Hepatocyte (in vitro differentiated cells): Measurements from ENCODE around the gene ATAD3C. TPM values are rescaled to one million over a fixed set of nuclear protein-coding genes. Genes with fewer than 3 reads are reported as not detected.

Source experiments
- DNase-seq: peaks from one replicate; pipeline ENCODE4 v3.0.0-alpha.2; 2016; ENCODE audit warnings: low spot score
- H2AFZ ChIP-seq: fragments of 200-600 bp; sonication (generic); 2 replicates; pipeline ENCODE4 v1.6.0; 2016; ENCODE audit warnings: antibody characterized with exemption, mild to moderate bottlenecking
- H3K27ac ChIP-seq: fragments of 200-600 bp; sonication (generic); 2 replicates; pipeline ENCODE4 v1.5.1; 2016; ENCODE audit warnings: mild to moderate bottlenecking
- H3K27me3 ChIP-seq: fragments of 200-600 bp; sonication (generic); 2 replicates; pipeline ENCODE4 v1.6.1; 2016
- H3K36me3 ChIP-seq: fragments of 200-600 bp; sonication (generic); replicated peaks from 2 replicates; pipeline ENCODE4 v1.5.1; 2016; ENCODE audit warnings: low read depth; ENCODE audit not compliant: insufficient read depth
- H3K4me1 ChIP-seq: fragments of 200-600 bp; sonication (generic); 2 replicates; pipeline ENCODE4 v1.5.1; 2016; ENCODE audit warnings: mild to moderate bottlenecking, moderate library complexity; ENCODE audit not compliant: insufficient read depth
- H3K4me2 ChIP-seq: fragments of 200-600 bp; sonication (generic); 2 replicates; pipeline ENCODE4 v1.6.0; 2016
- H3K4me3 ChIP-seq: fragments of 200-600 bp; sonication (generic); 2 replicates; pipeline ENCODE4 v1.5.1; 2016; ENCODE audit warnings: mild to moderate bottlenecking
- H3K79me2 ChIP-seq: fragments of 200-600 bp; sonication (generic); 2 replicates; pipeline ENCODE4 v1.6.0; 2017; ENCODE audit warnings: mild to moderate bottlenecking
- H3K9me2 ChIP-seq: fragments of 200-600 bp; sonication (generic); replicated peaks from 2 replicates; pipeline ENCODE4 v1.6.0; 2017; ENCODE audit warnings: mild to moderate bottlenecking; ENCODE audit not compliant: insufficient read depth
- H3K9me3 ChIP-seq: fragments of 200-600 bp; sonication (generic); 2 replicates; pipeline ENCODE4 v1.5.1; 2016; ENCODE audit warnings: low read depth, mild to moderate bottlenecking
- H4K20me1 ChIP-seq: fragments of 200-600 bp; sonication (generic); 2 replicates; pipeline ENCODE4 v1.6.0; 2016; ENCODE audit warnings: mild to moderate bottlenecking; ENCODE audit not compliant: insufficient read depth, poor library complexity, severe bottlenecking
- EZH2 ChIP-seq: fragments of 200-600 bp; sonication (generic); IDR thresholded peaks from 2 replicates; pipeline ENCODE4 v1.6.1; 2016; ENCODE audit warnings: antibody characterized with exemption, mild to moderate bottlenecking, borderline replicate concordance
- EZH2phosphoT487 ChIP-seq: fragments of 200-600 bp; sonication (generic); IDR thresholded peaks from one replicate; pipeline ENCODE4 v1.6.1; 2018; ENCODE audit warnings: antibody characterized with exemption, mild to moderate bottlenecking, low read depth, moderate library complexity; ENCODE audit not compliant: unreplicated experiment, severe bottlenecking
- WGBS: methylation state at CpG from one replicate; pipeline ENCODE4 v1.1.6; 2016; ENCODE audit warnings: low lambda C conversion rate; ENCODE audit errors: missing lambda C conversion rate; 5-methylcytosine and 5-hydroxymethylcytosine counted together
- polyA plus RNA-seq: library from polyadenylated mRNA; unstranded; fragments of >200 nt; fragmentation: Nextera tagmentation; extraction: Ambion mirVana; gene quantifications from 2 replicates; pipeline ENCODE4 v1.2.1, GENCODE V29; 2016
- total RNA-seq: library from RNA; depleted of rRNA; stranded (reverse); fragments of >200 nt; gene quantifications from 2 replicates; pipeline ENCODE4 v1.2.3, GENCODE V29; 2014
- TF ChIP-seq, protein P1 (sequence below): fragments of 200-600 bp; sonication (generic); IDR thresholded peaks from 2 replicates; pipeline ENCODE4 v1.5.1; 2016; ENCODE audit warnings: antibody characterized with exemption, mild to moderate bottlenecking; ENCODE audit not compliant: poor library complexity

ATAD3C gene
- total and polyA plus RNA-seq, 2 experiments from 2014 or later: 0.10 to 1.2 TPM

DNA sequence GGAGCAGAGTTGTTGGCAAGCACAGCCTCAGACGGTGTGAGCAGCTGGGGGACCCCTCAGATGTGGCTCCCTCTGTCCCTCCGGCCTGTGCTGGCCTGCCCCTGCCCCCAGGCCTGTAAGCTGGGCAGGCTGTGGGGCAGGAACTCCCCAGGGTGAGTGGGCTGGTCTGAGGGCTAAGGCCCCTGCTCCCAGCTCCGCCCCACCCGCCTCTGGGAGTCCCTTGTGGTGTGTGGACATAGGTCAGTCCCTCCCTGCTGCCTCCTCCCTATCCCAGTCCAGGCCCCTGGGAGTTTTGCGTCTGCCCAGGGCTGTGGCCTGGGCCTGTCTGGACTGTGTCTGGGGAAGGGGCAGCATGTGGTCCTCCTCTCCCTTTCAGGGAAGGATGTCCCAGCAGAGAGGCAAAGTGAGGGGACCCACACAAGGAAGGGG, 17.6 kb upstream of the ATAD3C start:
- Histone ChIP-seq H3K79me2 (peaks cover 11% of the 10 kb centered on the region), H3K36me3 (no peaks in the 10 kb centered on the region), H3K9me2 (no peaks in the 10 kb centered on the region), H2AFZ (peak overlapping the region; percentile 35), H3K4me3 (no peak overlapping the region), H3K4me1 (peaks cover 66% of the 10 kb centered on the region), H3K4me2 (peak overlapping the region; percentile 66), H4K20me1 (no peaks in the 10 kb centered on the region), H3K27ac (peak overlapping the region; percentile 96), H3K9me3 (no peaks in the 10 kb centered on the region), H3K27me3 (no peaks in the 10 kb centered on the region)
- WGBS: 53% methylated on average over 4 of the region's 5 CpGs
- peak; percentile 84 for DNase-seq
- TF ChIP-seq EZH2: no peak

DNA sequence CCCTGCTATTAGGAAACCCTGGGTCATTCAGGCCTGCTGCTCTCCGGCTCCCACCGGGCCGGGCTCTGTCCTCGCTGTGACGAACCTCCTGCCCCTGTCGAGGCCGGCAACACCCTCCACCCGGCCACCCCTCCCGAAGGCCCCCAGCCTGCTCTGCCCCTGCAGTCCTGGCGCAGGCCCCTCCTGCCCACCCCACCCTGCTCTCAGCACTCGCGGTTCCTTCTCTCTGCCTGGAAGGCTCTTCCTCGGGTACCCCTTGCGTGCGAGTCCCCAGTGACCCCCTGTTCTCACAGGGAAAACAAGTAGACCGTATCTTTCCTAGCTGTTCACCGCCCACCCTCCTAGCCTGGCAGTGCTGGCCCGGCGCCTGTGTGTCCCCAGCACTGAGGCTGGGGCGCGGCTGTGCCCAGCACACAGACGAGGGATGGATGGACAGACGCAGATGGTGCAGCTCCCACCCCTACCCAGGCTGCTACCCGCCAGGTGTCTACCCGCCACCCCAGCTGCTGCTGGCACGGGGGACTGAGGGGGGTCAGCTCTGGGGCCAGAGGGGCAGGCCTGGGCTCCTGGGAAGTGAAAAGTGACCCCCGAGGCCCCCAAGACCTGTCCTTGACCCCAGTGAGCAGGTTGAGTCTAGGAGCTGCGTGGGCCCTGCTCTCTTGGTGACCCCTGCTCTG, 17.1 kb upstream of the ATAD3C start:
- peaks cover 72% of the 10 kb centered on the region for H3K4me1 ChIP-seq
- H4K20me1 ChIP-seq: no peaks in the 10 kb centered on the region
- no peak for DNase-seq
- H3K79me2 ChIP-seq: peaks cover 16% of the 10 kb centered on the region
- H3K9me3 ChIP-seq: no peaks in the 10 kb centered on the region
- H3K27me3 ChIP-seq: no peaks in the 10 kb centered on the region
- no peak overlapping the region for H2AFZ ChIP-seq
- 75% methylated on average over 27 of the region's 28 CpGs for WGBS
- H3K36me3 ChIP-seq: no peaks in the 10 kb centered on the region
- H3K4me3 ChIP-seq: no peak overlapping the region
- peak overlapping the region; percentile 96 for H3K27ac ChIP-seq
- H3K4me2 ChIP-seq: peak overlapping the region; percentile 66
- TF ChIP-seq EZH2 (no peak), EZH2phosphoT487 (no peak)
- TF ChIP-seq, protein P1, sequence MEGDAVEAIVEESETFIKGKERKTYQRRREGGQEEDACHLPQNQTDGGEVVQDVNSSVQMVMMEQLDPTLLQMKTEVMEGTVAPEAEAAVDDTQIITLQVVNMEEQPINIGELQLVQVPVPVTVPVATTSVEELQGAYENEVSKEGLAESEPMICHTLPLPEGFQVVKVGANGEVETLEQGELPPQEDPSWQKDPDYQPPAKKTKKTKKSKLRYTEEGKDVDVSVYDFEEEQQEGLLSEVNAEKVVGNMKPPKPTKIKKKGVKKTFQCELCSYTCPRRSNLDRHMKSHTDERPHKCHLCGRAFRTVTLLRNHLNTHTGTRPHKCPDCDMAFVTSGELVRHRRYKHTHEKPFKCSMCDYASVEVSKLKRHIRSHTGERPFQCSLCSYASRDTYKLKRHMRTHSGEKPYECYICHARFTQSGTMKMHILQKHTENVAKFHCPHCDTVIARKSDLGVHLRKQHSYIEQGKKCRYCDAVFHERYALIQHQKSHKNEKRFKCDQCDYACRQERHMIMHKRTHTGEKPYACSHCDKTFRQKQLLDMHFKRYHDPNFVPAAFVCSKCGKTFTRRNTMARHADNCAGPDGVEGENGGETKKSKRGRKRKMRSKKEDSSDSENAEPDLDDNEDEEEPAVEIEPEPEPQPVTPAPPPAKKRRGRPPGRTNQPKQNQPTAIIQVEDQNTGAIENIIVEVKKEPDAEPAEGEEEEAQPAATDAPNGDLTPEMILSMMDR: no peak
- H3K9me2 ChIP-seq: no peaks in the 10 kb centered on the region

DNA sequence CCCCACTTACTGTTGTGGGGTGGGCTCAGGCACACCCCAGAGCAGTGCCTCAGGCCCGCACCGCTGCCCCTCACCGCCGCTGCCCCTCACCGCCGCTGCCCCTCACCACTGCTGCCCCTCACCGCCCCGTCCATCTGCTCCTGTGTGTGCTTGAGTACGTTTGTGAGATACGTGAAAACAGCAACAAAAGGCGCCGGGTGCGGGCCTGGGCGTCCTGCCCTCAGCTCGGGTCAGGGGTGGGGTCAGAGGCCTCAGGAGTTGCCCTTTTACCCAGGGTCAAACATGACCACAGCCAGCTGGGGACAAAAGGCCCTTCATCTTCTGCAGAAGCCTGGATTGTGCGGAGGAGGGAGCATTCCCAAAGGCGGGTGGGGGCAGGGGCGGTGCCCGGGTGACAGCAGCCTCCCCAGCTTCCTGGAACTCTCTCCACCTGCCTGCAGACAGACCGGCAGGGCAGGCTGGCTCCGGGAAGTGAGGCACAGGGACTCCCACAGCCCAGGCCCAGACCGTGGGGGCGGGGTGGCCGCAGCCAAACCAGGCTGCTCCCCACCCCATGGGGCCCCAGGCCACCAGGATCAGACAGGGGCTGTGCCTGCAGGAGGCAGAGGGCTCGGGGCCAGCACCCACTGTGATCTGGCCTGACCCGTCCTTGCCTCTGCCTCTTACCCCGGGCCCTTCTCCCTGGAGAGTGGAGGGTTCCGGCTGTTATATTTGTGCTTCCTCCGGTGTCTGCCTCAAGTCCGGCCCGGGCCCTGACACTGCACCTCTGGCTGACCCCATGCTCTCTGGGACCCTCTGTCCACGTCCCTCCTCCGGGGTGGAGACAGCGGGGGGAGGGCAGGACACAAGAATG, 16.3 kb upstream of the ATAD3C start:
- Histone ChIP-seq H2AFZ (no peak overlapping the region), H4K20me1 (no peaks in the 10 kb centered on the region), H3K4me1 (peaks cover 75% of the 10 kb centered on the region), H3K9me3 (no peaks in the 10 kb centered on the region), H3K27me3 (no peaks in the 10 kb centered on the region), H3K36me3 (no peaks in the 10 kb centered on the region), H3K27ac (peak overlapping the region; percentile 96), H3K4me3 (no peak overlapping the region), H3K9me2 (no peaks in the 10 kb centered on the region), H3K4me2 (peak overlapping the region; percentile 96), H3K79me2 (peaks cover 18% of the 10 kb centered on the region)
- DNase-seq: peak; percentile 92
- 51% methylated on average over 32 of the region's 34 CpGs for WGBS
- TF ChIP-seq EZH2phosphoT487 (no peak), EZH2 (no peak)
- TF ChIP-seq, protein P1: no peak

DNA sequence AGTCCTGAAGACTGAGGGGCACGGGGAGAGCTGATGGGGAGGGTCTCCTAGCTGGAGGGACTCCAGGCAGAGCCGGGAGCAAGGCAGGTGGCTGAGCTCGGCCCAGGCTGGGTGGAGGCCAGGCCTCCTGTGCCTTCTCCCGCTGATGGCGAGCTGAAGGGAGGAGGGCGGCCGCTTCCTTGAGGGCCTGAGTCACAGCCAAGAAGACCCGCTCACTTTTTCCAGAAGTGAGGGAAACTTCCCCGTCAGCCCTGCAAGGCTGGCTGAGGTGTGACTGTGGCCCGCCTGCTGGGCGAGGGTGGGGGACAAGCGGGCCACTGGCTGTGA, 15.7 kb upstream of the ATAD3C start:
- Histone ChIP-seq H3K4me2 (peak overlapping the region; percentile 96), H3K9me3 (no peaks in the 10 kb centered on the region), H3K27me3 (no peaks in the 10 kb centered on the region), H2AFZ (no peak overlapping the region), H3K9me2 (no peaks in the 10 kb centered on the region), H3K4me3 (no peak overlapping the region), H3K79me2 (peaks cover 18% of the 10 kb centered on the region), H3K27ac (peak overlapping the region; percentile 96), H4K20me1 (no peaks in the 10 kb centered on the region), H3K4me1 (peaks cover 75% of the 10 kb centered on the region), H3K36me3 (no peaks in the 10 kb centered on the region)
- TF ChIP-seq, protein P1: no peak
- TF ChIP-seq EZH2phosphoT487 (no peak), EZH2 (no peak)
- WGBS: 55% methylated on average over 7 of the region's 12 CpGs
- DNase-seq: peak; percentile 82
